ENCODE data around the gene CDON.

CDON gene

GRCh38 chr11:126060757-126061171, 1.9 kb downstream of the CDON start:
- H3K27ac ChIP-seq (ENCODE audit: insufficient read depth, low read length, poor library complexity, severe bottlenecking) = no peak overlapping the region
- no peak overlapping the region for H3K4me3 ChIP-seq (ENCODE audit: insufficient read depth, low read depth, low read length, poor library complexity, severe bottlenecking)
- H3K9me3 ChIP-seq (ENCODE audit: control insufficient read depth, low read length) = no peaks in the 10 kb centered on the region
- H3K4me1 ChIP-seq (ENCODE audit: control insufficient read depth, insufficient read depth, low read length, poor library complexity, severe bottlenecking) = peaks cover 12% of the 10 kb centered on the region
- H3K27me3 ChIP-seq (replicated peaks; ENCODE audit: control insufficient read depth, insufficient read depth, low read length, poor library complexity, severe bottlenecking) = no peaks in the 10 kb centered on the region
- no peaks in the 10 kb centered on the region for H3K36me3 ChIP-seq (ENCODE audit: control insufficient read depth, insufficient read depth, low read length)
- DNase-seq = no peak

- Histone ChIP-seq H3K4me3 (ENCODE audit: insufficient read depth, low read depth, low read length, poor library complexity, severe bottlenecking) (no peak overlapping the region), H3K9me3 (ENCODE audit: control insufficient read depth, low read length) (no peaks in the 10 kb centered on the region), H3K27me3 (replicated peaks; ENCODE audit: control insufficient read depth, insufficient read depth, low read length, poor library complexity, severe bottlenecking) (no peaks in the 10 kb centered on the region), H3K4me1 (ENCODE audit: control insufficient read depth, insufficient read depth, low read length, poor library complexity, severe bottlenecking) (peaks cover 12% of the 10 kb centered on the region), H3K27ac (ENCODE audit: insufficient read depth, low read length, poor library complexity, severe bottlenecking) (no peak overlapping the region), H3K36me3 (ENCODE audit: control insufficient read depth, insufficient read depth, low read length) (no peaks in the 10 kb centered on the region)
- DNase-seq = no peak
Observed at GRCh38 chr11:126059238-126059781, 3.4 kb downstream of the CDON start.

- H3K27me3 ChIP-seq (replicated peaks; ENCODE audit: control insufficient read depth, insufficient read depth, low read length, poor library complexity, severe bottlenecking) = no peaks in the 10 kb centered on the region
- H3K36me3 ChIP-seq (ENCODE audit: control insufficient read depth, insufficient read depth, low read length) = no peaks in the 10 kb centered on the region
- peaks cover 7% of the 10 kb centered on the region for H3K4me1 ChIP-seq (ENCODE audit: control insufficient read depth, insufficient read depth, low read length, poor library complexity, severe bottlenecking)
- no peak overlapping the region for H3K4me3 ChIP-seq (ENCODE audit: insufficient read depth, low read depth, low read length, poor library complexity, severe bottlenecking)
- H3K27ac ChIP-seq (ENCODE audit: insufficient read depth, low read length, poor library complexity, severe bottlenecking) = no peak overlapping the region
- no peak for DNase-seq
- no peaks in the 10 kb centered on the region for H3K9me3 ChIP-seq (ENCODE audit: control insufficient read depth, low read length)
Observed at GRCh38 chr11:126058105-126058874, 4.4 kb downstream of the CDON start.

GRCh38 chr11:126054882-126055281, 7.8 kb downstream of the CDON start:
- no peaks in the 10 kb centered on the region for H3K36me3 ChIP-seq (ENCODE audit: control insufficient read depth, insufficient read depth, low read length)
- no peaks in the 10 kb centered on the region for H3K4me1 ChIP-seq (ENCODE audit: control insufficient read depth, insufficient read depth, low read length, poor library complexity, severe bottlenecking)
- no peak overlapping the region for H3K27ac ChIP-seq (ENCODE audit: insufficient read depth, low read length, poor library complexity, severe bottlenecking)
- no peaks in the 10 kb centered on the region for H3K9me3 ChIP-seq (ENCODE audit: control insufficient read depth, low read length)
- H3K4me3 ChIP-seq (ENCODE audit: insufficient read depth, low read depth, low read length, poor library complexity, severe bottlenecking) = no peak overlapping the region
- no peaks in the 10 kb centered on the region for H3K27me3 ChIP-seq (replicated peaks; ENCODE audit: control insufficient read depth, insufficient read depth, low read length, poor library complexity, severe bottlenecking)
- no peak for DNase-seq

GRCh38 chr11:126054408-126054807, 8.3 kb downstream of the CDON start:
- no peaks in the 10 kb centered on the region for H3K27me3 ChIP-seq (replicated peaks; ENCODE audit: control insufficient read depth, insufficient read depth, low read length, poor library complexity, severe bottlenecking)
- H3K27ac ChIP-seq (ENCODE audit: insufficient read depth, low read length, poor library complexity, severe bottlenecking) = no peak overlapping the region
- no peak for DNase-seq

GRCh38 chr11:126053415-126054286, 9.0 kb downstream of the CDON start:
- Histone ChIP-seq H3K36me3 (ENCODE audit: control insufficient read depth, insufficient read depth, low read length) (no peaks in the 10 kb centered on the region), H3K27me3 (replicated peaks; ENCODE audit: control insufficient read depth, insufficient read depth, low read length, poor library complexity, severe bottlenecking) (no peaks in the 10 kb centered on the region), H3K4me1 (ENCODE audit: control insufficient read depth, insufficient read depth, low read length, poor library complexity, severe bottlenecking) (no peaks in the 10 kb centered on the region), H3K9me3 (ENCODE audit: control insufficient read depth, low read length) (no peaks in the 10 kb centered on the region), H3K4me3 (ENCODE audit: insufficient read depth, low read depth, low read length, poor library complexity, severe bottlenecking) (no peak overlapping the region), H3K27ac (ENCODE audit: insufficient read depth, low read length, poor library complexity, severe bottlenecking) (no peak overlapping the region)
- DNase-seq = no peak

More at GRCh38 chr11:126054408-126054807, 8.3 kb downstream of the CDON start:
- no peaks in the 10 kb centered on the region for H3K4me1 ChIP-seq (ENCODE audit: control insufficient read depth, insufficient read depth, low read length, poor library complexity, severe bottlenecking)
- H3K36me3 ChIP-seq (ENCODE audit: control insufficient read depth, insufficient read depth, low read length) = no peaks in the 10 kb centered on the region
- no peak overlapping the region for H3K4me3 ChIP-seq (ENCODE audit: insufficient read depth, low read depth, low read length, poor library complexity, severe bottlenecking)
- H3K9me3 ChIP-seq (ENCODE audit: control insufficient read depth, low read length) = no peaks in the 10 kb centered on the region

GRCh38 chr11:126051117-126051516, 11.5 kb downstream of the CDON start:
- no peak for DNase-seq
- Histone ChIP-seq H3K4me3 (ENCODE audit: insufficient read depth, low read depth, low read length, poor library complexity, severe bottlenecking) (no peak overlapping the region), H3K9me3 (ENCODE audit: control insufficient read depth, low read length) (no peaks in the 10 kb centered on the region), H3K36me3 (ENCODE audit: control insufficient read depth, insufficient read depth, low read length) (no peaks in the 10 kb centered on the region), H3K27ac (ENCODE audit: insufficient read depth, low read length, poor library complexity, severe bottlenecking) (no peak overlapping the region), H3K4me1 (ENCODE audit: control insufficient read depth, insufficient read depth, low read length, poor library complexity, severe bottlenecking) (no peaks in the 10 kb centered on the region), H3K27me3 (replicated peaks; ENCODE audit: control insufficient read depth, insufficient read depth, low read length, poor library complexity, severe bottlenecking) (no peaks in the 10 kb centered on the region)

- H3K27me3 ChIP-seq (replicated peaks; ENCODE audit: control insufficient read depth, insufficient read depth, low read length, poor library complexity, severe bottlenecking) = no peaks in the 10 kb centered on the region
- no peaks in the 10 kb centered on the region for H3K9me3 ChIP-seq (ENCODE audit: control insufficient read depth, low read length)
- DNase-seq = no peak
- H3K4me1 ChIP-seq (ENCODE audit: control insufficient read depth, insufficient read depth, low read length, poor library complexity, severe bottlenecking) = no peaks in the 10 kb centered on the region
- H3K36me3 ChIP-seq (ENCODE audit: control insufficient read depth, insufficient read depth, low read length) = no peaks in the 10 kb centered on the region
- H3K4me3 ChIP-seq (ENCODE audit: insufficient read depth, low read depth, low read length, poor library complexity, severe bottlenecking) = no peak overlapping the region
- no peak overlapping the region for H3K27ac ChIP-seq (ENCODE audit: insufficient read depth, low read length, poor library complexity, severe bottlenecking)
Observed at GRCh38 chr11:126049159-126049558, 13.5 kb downstream of the CDON start.

GRCh38 chr11:126048197-126048596, 14.5 kb downstream of the CDON start:
- no peak for DNase-seq
- no peaks in the 10 kb centered on the region for H3K9me3 ChIP-seq (ENCODE audit: control insufficient read depth, low read length)
- H3K4me3 ChIP-seq (ENCODE audit: insufficient read depth, low read depth, low read length, poor library complexity, severe bottlenecking) = no peak overlapping the region
- H3K36me3 ChIP-seq (ENCODE audit: control insufficient read depth, insufficient read depth, low read length) = no peaks in the 10 kb centered on the region
- H3K4me1 ChIP-seq (ENCODE audit: control insufficient read depth, insufficient read depth, low read length, poor library complexity, severe bottlenecking) = no peaks in the 10 kb centered on the region
- no peaks in the 10 kb centered on the region for H3K27me3 ChIP-seq (replicated peaks; ENCODE audit: control insufficient read depth, insufficient read depth, low read length, poor library complexity, severe bottlenecking)
- no peak overlapping the region for H3K27ac ChIP-seq (ENCODE audit: insufficient read depth, low read length, poor library complexity, severe bottlenecking)

All from effector memory CD4-positive, alpha-beta T cell (primary cell).